DMS53 treated with DMSO at 0.1 percent for 48 hours (cell line): ENCODE measurements around the gene CD7.

Experiments
- DNase-seq: peaks from one replicate; lab custom pipeline; 2025; ENCODE audit not compliant: unreplicated experiment; lab: John Stamatoyannopoulos, UW

The CD7 gene

GRCh38 chr17:82346342-82347300 is 29.2 kb upstream of the CD7 start:
- no peak for DNase-seq

GRCh38 chr17:82345151-82345976 is 28.0 kb upstream of the CD7 start:
- no peak for DNase-seq

- DNase-seq, result no peak
Observed at GRCh38 chr17:82344175-82344907, 26.9 kb upstream of the CD7 start.

GRCh38 chr17:82343560-82343959 is 26.2 kb upstream of the CD7 start:
- DNase-seq, result no peak

GRCh38 chr17:82342361-82343079 is 25.1 kb upstream of the CD7 start:
- DNase-seq, result no peak

- DNase-seq, result no peak
Observed at GRCh38 chr17:82339634-82340580, 22.5 kb upstream of the CD7 start.

GRCh38 chr17:82338858-82339633 is 21.6 kb upstream of the CD7 start:
- DNase-seq, result peak; percentile 26

- DNase-seq, result no peak
Observed at GRCh38 chr17:82334622-82335394, 17.4 kb upstream of the CD7 start.

GRCh38 chr17:82334204-82334621 is 16.8 kb upstream of the CD7 start:
- no peak for DNase-seq

GRCh38 chr17:82333279-82334171 is 16.1 kb upstream of the CD7 start, which contains the start of gene SECTM1:
SECTM1 (minus strand) TSS chr17:82333766; CDS start chr17:82327240, 6,526 bp downstream.
- no peak for DNase-seq

GRCh38 chr17:82332669-82333278 is 15.4 kb upstream of the CD7 start:
- DNase-seq, result peak; percentile 57

- DNase-seq, result no peak
Observed at GRCh38 chr17:82331345-82331939, 14.0 kb upstream of the CD7 start.

- peak; percentile 83 for DNase-seq
Observed at GRCh38 chr17:82330322-82331239, 13.2 kb upstream of the CD7 start.

- DNase-seq, result no peak
Observed at GRCh38 chr17:82329683-82330321, 12.4 kb upstream of the CD7 start.
